Testis (tissue), 3 donors: Measurements from ENCODE around the gene RFX6. TPM values are rescaled to one million over a fixed set of nuclear protein-coding genes. Genes with fewer than 3 reads are reported as not detected.

Experiments used
- DNase-seq: peaks from one replicate; pipeline ENCODE4 v3.0.0-alpha.2; 2019
- H3K27ac ChIP-seq, 2 donors: fragments of 200-600 bp; sonication (generic); one replicate each; pipeline ENCODE4 v1.5.1; 2019
- H3K27me3 ChIP-seq: fragments of 200-600 bp; sonication (generic); one replicate; pipeline ENCODE4 v1.5.1; 2019
- H3K36me3 ChIP-seq: fragments of 200-600 bp; sonication (generic); one replicate; pipeline ENCODE4 v1.5.1; 2017; ENCODE audit warnings: low read depth; ENCODE audit errors: missing control alignments
- H3K4me1 ChIP-seq: fragments of 200-600 bp; sonication (generic); one replicate; pipeline ENCODE4 v1.5.1; 2019
- H3K4me3 ChIP-seq, 2 donors: fragments of 200-600 bp; sonication (generic); one replicate each; pipeline ENCODE4 v1.5.1; 2017 to 2019
- H3K9me3 ChIP-seq: fragments of 200-600 bp; sonication (generic); one replicate; pipeline ENCODE4 v1.5.1; 2017
- CTCF ChIP-seq, 3 experiments: fragments of 450-650 bp in 2 of 3; fragments of 200-600 bp in 1 of 3; sonication (generic) in 1 of 3; IDR thresholded peaks; one replicate each; pipeline ENCODE4 v1.5.1; 2016 to 2019; ENCODE audit warnings: antibody characterized with exemption in 3 of 3, mild to moderate bottlenecking in 2 of 3, moderate library complexity in 1 of 3
- POLR2A ChIP-seq: fragments of 450-650 bp; IDR thresholded peaks from one replicate; pipeline ENCODE4 v1.6.1; 2017; ENCODE audit warnings: antibody characterized with exemption, mild to moderate bottlenecking, moderate library complexity
- WGBS, 2 donors: methylation state at CpG; one replicate each; pipeline ENCODE4 v1.1.5; 2018; 5-methylcytosine and 5-hydroxymethylcytosine counted together
- intact Hi-C: fragments of 100-400 bp; cut with DNase I; formaldehyde crosslinking; loops from one replicate; pipeline ENCODE4 v1.15.1; 2023; ENCODE audit warnings: low total_unique reads
- polyA plus RNA-seq: library from polyadenylated mRNA; stranded (reverse); fragments of 350-450 nt; fragmentation: Illumina TruSeq; extraction: RNeasy Lipid Tissue Mini Kit (QIAGEN cat#74804); gene quantifications from one replicate; pipeline ENCODE4 v1.2.3, GENCODE V29; 2014; ENCODE audit warnings: low read depth, low replicate concordance; ENCODE audit not compliant: insufficient read depth
- total RNA-seq, 2 donors: library from RNA; depleted of rRNA; stranded (reverse); fragments of >200 nt; gene quantifications; one replicate each; pipeline ENCODE4 v1.2.3, GENCODE V29; 2016

RFX6 gene
- total and polyA plus RNA-seq, 3 donors from 2014 or later: 0.93 to 0.99 (median 0.94) TPM

GRCh38 chr6:116881236-116881635 lies 4.2 kb downstream of the RFX6 start:
- H3K27me3 ChIP-seq: no peaks in the 10 kb centered on the region
- no peaks in the 10 kb centered on the region for H3K36me3 ChIP-seq
- H3K4me3 ChIP-seq: no peak overlapping the region
- TF ChIP-seq POLR2A (no peak), CTCF (IDR thresholded peaks at IDR 0.05) (no peak)
- H3K9me3 ChIP-seq: no peaks in the 10 kb centered on the region
- no peak overlapping the region for H3K27ac ChIP-seq
- no peaks in the 10 kb centered on the region for H3K4me1 ChIP-seq
- DNase-seq: no peak
- intact Hi-C loops: no loop called here

GRCh38 chr6:116883005-116883404 lies 6.0 kb downstream of the RFX6 start:
- no peaks in the 10 kb centered on the region for H3K9me3 ChIP-seq
- TF ChIP-seq CTCF (IDR thresholded peaks at IDR 0.05) (no peak), POLR2A (no peak)
- no peaks in the 10 kb centered on the region for H3K36me3 ChIP-seq
- intact Hi-C loops: no loop called here
- no peak for DNase-seq
- H3K27me3 ChIP-seq: no peaks in the 10 kb centered on the region
- H3K27ac ChIP-seq: no peak overlapping the region
- no peaks in the 10 kb centered on the region for H3K4me1 ChIP-seq
- WGBS, 2 donors: 75 to 85% methylated on average over 1 of the region's 1 CpG
- no peak overlapping the region for H3K4me3 ChIP-seq

- Histone ChIP-seq H3K4me3 (no peak overlapping the region), H3K4me1 (no peaks in the 10 kb centered on the region), H3K27me3 (no peaks in the 10 kb centered on the region), H3K27ac (no peak overlapping the region), H3K36me3 (no peaks in the 10 kb centered on the region), H3K9me3 (no peaks in the 10 kb centered on the region)
- DNase-seq: no peak
- intact Hi-C loops: no loop called here
- 83 to 90% methylated on average over 3 of the region's 3 CpGs for WGBS, 2 donors
- TF ChIP-seq POLR2A (no peak), CTCF (IDR thresholded peaks at IDR 0.05) (no peak)
These were observed 7.5 kb downstream of the RFX6 start for GRCh38 chr6:116884530-116884929.

GRCh38 chr6:116887168-116887567 lies 10.1 kb downstream of the RFX6 start:
- Histone ChIP-seq H3K4me3 (no peak overlapping the region), H3K36me3 (no peaks in the 10 kb centered on the region), H3K4me1 (no peaks in the 10 kb centered on the region), H3K27ac (no peak overlapping the region), H3K27me3 (no peaks in the 10 kb centered on the region), H3K9me3 (no peaks in the 10 kb centered on the region)
- intact Hi-C loops: no loop called here
- DNase-seq: no peak
- 76 to 78% methylated on average over 3 of the region's 3 CpGs for WGBS, 2 donors
- TF ChIP-seq POLR2A (no peak), CTCF (IDR thresholded peaks at IDR 0.05) (no peak)

GRCh38 chr6:116887894-116888293 lies 10.9 kb downstream of the RFX6 start:
- WGBS, 2 donors: 29 to 50% methylated on average over 1 of the region's 1 CpG

More at GRCh38 chr6:116887894-116888293, 10.9 kb downstream of the RFX6 start:
- Histone ChIP-seq H3K4me1 (no peaks in the 10 kb centered on the region), H3K27ac (no peak overlapping the region), H3K9me3 (no peaks in the 10 kb centered on the region), H3K36me3 (no peaks in the 10 kb centered on the region), H3K4me3 (no peak overlapping the region), H3K27me3 (no peaks in the 10 kb centered on the region)
- DNase-seq: no peak
- intact Hi-C loops: no loop called here
- TF ChIP-seq POLR2A: no peak
- no peak for TF ChIP-seq CTCF (IDR thresholded peaks at IDR 0.05)
